Right atrium auricular region (tissue), 2 donors: Measurements from ENCODE around the gene WDFY2. TPM values are rescaled to one million over a fixed set of nuclear protein-coding genes. Genes with fewer than 3 reads are reported as not detected.

ENCODE experiments used
- DNase-seq: peaks from one replicate; pipeline ENCODE4 v3.0.0-alpha.2; 2019; ENCODE audit warnings: low spot score
- H3K27ac ChIP-seq, 2 donors: fragments of 200-600 bp; sonication (generic); 1 replicate in 1 of 2; 2 replicates in 1 of 2; pipeline ENCODE4 v1.5.1; 2016 to 2019
- H3K27me3 ChIP-seq, 2 donors: fragments of 200-600 bp; sonication (generic); one replicate each; pipeline versions ENCODE4 v1.5.1 to v1.6.0; 2017 to 2019
- H3K36me3 ChIP-seq: fragments of 200-600 bp; sonication (generic); one replicate; pipeline ENCODE4 v1.5.1; 2016
- H3K4me1 ChIP-seq, 2 donors: fragments of 200-600 bp; sonication (generic); one replicate each; pipeline versions ENCODE4 v1.5.1 to v1.6.0; 2017 to 2019
- H3K4me3 ChIP-seq, 2 donors: fragments of 200-600 bp; sonication (generic); 1 replicate in 1 of 2; 2 replicates in 1 of 2; pipeline ENCODE4 v1.5.1; 2017 to 2019; ENCODE audit warnings: mild to moderate bottlenecking in 1 of 2, moderate library complexity in 1 of 2
- H3K9me3 ChIP-seq, 2 donors: fragments of 200-600 bp; sonication (generic); one replicate each; pipeline ENCODE4 v1.5.1; 2019
- total RNA-seq, 2 donors: library from RNA; depleted of rRNA; stranded (reverse); fragments of >200 nt; gene quantifications; one replicate each; pipeline ENCODE4 v1.1.0, GENCODE V29; 2016
- TF ChIP-seq, protein P1 (sequence below), 2 donors: fragments of 200-600 bp; sonication (generic); IDR thresholded peaks; one replicate each; pipeline ENCODE4 v1.5.1; 2019; ENCODE audit warnings: antibody characterized with exemption in 2 of 2

WDFY2 gene
- total RNA-seq, 2 donors from 2014 or later: 2.3 to 3.8 TPM

DNA sequence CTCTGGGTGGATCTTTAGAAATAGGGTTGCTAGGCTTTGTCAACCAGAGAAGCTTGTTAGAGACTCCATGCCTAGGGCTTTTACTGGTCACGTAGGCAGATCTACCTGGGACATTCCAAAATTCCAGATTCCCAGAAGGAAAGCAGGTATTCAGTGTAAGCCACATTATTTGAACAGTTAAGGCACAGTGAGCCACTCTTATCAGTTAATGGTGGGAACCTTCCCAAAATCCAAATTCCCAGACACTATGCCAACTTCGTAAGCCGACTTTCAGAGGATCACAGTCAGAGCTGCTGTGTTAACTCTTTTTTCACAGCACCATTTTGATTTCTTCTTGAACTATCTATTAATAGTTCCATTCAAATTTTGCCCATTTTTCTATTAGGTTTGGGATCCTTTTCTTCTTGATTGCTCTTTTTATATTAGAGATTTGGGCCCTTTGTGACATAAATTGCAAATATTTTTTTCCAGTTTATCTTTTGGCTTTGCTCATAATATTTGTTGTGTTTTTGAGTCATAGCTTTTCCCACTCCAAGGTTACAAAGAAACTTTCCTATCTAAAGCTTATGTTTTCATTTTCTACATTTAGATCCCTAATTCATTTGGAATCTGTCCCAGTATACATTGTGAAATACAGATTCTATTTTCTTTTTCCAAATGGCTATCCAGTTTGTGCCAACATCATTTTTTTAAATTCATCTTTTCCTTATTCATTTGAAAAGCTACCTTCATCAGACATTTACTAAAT lies 142.4 kb downstream of the WDFY2 start:
- TF ChIP-seq, protein P1, sequence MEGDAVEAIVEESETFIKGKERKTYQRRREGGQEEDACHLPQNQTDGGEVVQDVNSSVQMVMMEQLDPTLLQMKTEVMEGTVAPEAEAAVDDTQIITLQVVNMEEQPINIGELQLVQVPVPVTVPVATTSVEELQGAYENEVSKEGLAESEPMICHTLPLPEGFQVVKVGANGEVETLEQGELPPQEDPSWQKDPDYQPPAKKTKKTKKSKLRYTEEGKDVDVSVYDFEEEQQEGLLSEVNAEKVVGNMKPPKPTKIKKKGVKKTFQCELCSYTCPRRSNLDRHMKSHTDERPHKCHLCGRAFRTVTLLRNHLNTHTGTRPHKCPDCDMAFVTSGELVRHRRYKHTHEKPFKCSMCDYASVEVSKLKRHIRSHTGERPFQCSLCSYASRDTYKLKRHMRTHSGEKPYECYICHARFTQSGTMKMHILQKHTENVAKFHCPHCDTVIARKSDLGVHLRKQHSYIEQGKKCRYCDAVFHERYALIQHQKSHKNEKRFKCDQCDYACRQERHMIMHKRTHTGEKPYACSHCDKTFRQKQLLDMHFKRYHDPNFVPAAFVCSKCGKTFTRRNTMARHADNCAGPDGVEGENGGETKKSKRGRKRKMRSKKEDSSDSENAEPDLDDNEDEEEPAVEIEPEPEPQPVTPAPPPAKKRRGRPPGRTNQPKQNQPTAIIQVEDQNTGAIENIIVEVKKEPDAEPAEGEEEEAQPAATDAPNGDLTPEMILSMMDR (IDR thresholded peaks at IDR 0.05): no peak
- DNase-seq: no peak
- no peaks in the 10 kb centered on the region for H3K27me3 ChIP-seq
- H3K4me3 ChIP-seq: no peak overlapping the region
- H3K4me1 ChIP-seq: peaks cover 0 to 44% of the 10 kb centered on the region in 2 donors
- peak overlapping the region in 1 of 2 donors; percentile 26 for H3K27ac ChIP-seq
- H3K9me3 ChIP-seq: no peaks in the 10 kb centered on the region
- H3K36me3 ChIP-seq: no peaks in the 10 kb centered on the region

DNA sequence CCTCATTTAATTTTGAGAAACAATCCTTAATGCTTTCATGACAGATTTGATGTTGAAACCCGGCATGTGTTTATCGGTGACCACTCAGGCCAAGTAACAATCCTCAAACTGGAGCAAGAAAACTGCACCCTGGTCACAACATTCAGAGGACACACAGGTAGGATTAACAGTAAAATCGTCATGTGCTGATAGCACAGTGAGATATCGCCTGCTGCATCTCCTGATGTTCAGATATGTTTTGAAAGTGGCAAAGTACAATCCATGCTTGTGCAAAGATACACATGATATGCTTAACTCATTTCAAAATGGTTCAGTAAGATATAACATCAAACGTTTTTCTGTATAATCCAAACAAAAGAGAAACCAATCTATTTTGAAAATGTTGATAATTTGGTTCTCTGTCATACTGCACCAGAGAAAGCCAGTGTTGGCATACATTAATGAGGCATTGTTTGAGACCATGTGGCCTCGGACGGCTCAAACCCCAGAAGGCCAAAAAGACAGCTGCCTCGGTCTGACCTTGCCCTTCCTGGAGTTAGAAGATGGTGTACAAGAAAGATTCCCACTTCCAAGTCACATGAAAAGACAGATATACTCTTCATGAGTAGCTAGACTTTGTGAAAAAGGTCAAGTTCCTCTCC lies 143.5 kb downstream of the WDFY2 start:
- Histone ChIP-seq H3K36me3 (no peaks in the 10 kb centered on the region), H3K27ac (no peak overlapping the region), H3K4me1 (peaks cover 0 to 43% of the 10 kb centered on the region in 2 donors), H3K27me3 (no peaks in the 10 kb centered on the region), H3K9me3 (no peaks in the 10 kb centered on the region), H3K4me3 (no peak overlapping the region)
- DNase-seq: no peak
- TF ChIP-seq, protein P1 (IDR thresholded peaks at IDR 0.05): no peak

DNA sequence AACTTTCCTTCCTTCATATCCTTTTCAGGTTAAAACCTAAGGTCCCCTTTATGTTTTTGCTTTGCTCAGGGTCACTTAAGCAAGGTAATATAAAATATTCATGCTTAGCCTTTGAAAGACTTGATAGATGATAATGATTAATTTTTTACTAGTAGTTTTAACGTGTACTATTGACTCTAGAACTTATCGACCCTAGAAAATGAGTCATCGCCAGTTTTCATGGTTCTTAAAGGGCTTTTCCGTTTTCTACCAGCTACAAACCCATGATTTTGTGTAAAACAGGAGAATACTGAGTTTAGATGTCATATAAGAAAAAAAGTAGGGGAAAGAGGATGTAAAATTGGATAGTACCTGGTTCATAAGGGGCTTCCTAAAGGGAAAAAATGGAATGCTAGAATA lies 144.0 kb downstream of the WDFY2 start:
- H3K4me1 ChIP-seq: peaks cover 0 to 43% of the 10 kb centered on the region in 2 donors
- no peak overlapping the region for H3K4me3 ChIP-seq
- H3K27ac ChIP-seq: no peak overlapping the region
- H3K36me3 ChIP-seq: no peaks in the 10 kb centered on the region
- TF ChIP-seq, protein P1 (IDR thresholded peaks at IDR 0.05): no peak
- H3K27me3 ChIP-seq: no peaks in the 10 kb centered on the region
- no peak for DNase-seq
- no peaks in the 10 kb centered on the region for H3K9me3 ChIP-seq

DNA sequence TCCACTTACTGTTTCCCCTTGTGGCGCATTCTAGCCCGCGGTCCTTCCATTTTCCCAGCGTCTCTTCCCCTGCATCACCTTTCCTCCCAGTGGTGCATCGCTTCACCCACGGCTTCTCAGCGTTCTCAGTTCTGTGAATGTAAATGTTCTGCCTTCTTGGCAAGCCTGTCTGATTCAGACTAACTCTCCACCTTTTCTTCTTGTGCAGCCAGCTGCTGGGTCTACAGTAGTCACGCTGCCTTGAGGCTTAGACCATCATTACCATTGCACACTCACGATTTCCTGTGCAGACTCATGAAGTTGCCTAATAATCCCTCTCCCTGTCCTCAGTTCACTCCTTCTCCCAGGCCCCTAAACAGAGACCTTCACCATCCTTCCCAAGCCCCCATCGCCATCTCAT lies 144.7 kb downstream of the WDFY2 start:
- TF ChIP-seq, protein P1 (IDR thresholded peaks at IDR 0.05): no peak
- Histone ChIP-seq H3K4me1 (peaks cover 0 to 43% of the 10 kb centered on the region in 2 donors), H3K4me3 (no peak overlapping the region), H3K27ac (no peak overlapping the region), H3K36me3 (no peaks in the 10 kb centered on the region), H3K27me3 (no peaks in the 10 kb centered on the region), H3K9me3 (no peaks in the 10 kb centered on the region)
- no peak for DNase-seq

DNA sequence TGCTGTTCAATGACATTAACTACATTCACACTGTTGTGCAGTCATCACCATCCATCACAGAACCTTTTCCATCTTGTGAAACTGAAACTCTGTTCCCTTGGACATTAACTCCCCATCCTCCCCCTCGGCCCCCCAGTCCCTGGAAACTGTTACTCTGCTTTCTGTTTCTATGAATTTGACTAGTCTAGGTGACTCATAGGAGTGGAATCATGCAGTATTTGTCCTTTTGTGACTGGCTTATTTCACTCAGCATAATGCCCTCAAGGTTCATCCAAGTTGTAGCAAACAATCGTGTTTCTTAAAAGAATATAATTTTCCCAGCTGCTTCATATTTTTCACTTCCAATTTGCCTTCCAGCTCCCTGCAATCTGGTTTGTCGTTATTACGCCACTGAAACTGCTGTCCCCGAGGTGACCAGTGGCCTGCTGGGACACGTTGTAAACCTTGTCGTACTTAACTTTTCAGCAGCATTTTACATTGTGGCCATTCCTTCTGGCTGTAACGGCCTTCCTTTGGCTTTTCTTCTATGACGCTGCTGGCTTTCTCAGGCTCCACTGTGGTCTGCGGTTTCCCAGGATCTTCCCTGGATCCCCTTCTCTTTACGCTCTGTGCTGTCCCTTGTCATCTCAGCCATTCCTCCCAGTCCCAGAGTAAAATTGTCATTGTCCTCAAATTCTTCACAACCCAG lies 145.7 kb downstream of the WDFY2 start:
- no peaks in the 10 kb centered on the region for H3K27me3 ChIP-seq
- H3K27ac ChIP-seq: peak overlapping the region; percentile 65 to 66
- DNase-seq: peak; percentile 85
- peaks cover 0 to 43% of the 10 kb centered on the region in 2 donors for H3K4me1 ChIP-seq
- TF ChIP-seq, protein P1 (IDR thresholded peaks at IDR 0.05): no peak
- no peaks in the 10 kb centered on the region for H3K9me3 ChIP-seq
- no peak overlapping the region for H3K4me3 ChIP-seq
- no peaks in the 10 kb centered on the region for H3K36me3 ChIP-seq
